Neural cell (in vitro differentiated cells): ENCODE results near the gene PIK3AP1. TPM values are rescaled to one million over a fixed set of nuclear protein-coding genes. Genes with fewer than 3 reads are reported as not detected.

Experiments
- H2AFZ ChIP-seq: fragments of 200-600, 300-800 bp; sonication (generic), shearing (Covaris generic); 2 replicates; pipeline ENCODE4 v1.6.0; 2014; ENCODE audit warnings: low read depth, mild to moderate bottlenecking, antibody characterized with exemption, low read length, moderate library complexity
- H3F3A ChIP-seq: fragments of 200-600 bp; shearing (Covaris generic); 2 replicates; pipeline ENCODE4 v1.6.1; 2016; ENCODE audit warnings: mild to moderate bottlenecking, moderate library complexity, mixed read lengths, antibody characterized with exemption, low read length; ENCODE audit not compliant: insufficient read depth, poor library complexity, severe bottlenecking
- H3K27ac ChIP-seq: fragments of 200-600, 300-800 bp; sonication (generic), shearing (Covaris generic); 2 replicates; pipeline ENCODE4 v1.5.1; 2014; ENCODE audit warnings: mild to moderate bottlenecking, low read length, moderate library complexity
- H3K27me3 ChIP-seq: fragments of 300-800, 200-600 bp; sonication (generic), shearing (Covaris generic); 2 replicates; pipeline ENCODE4 v1.6.0; 2014; ENCODE audit warnings: mild to moderate bottlenecking, low read depth, low read length, moderate library complexity; ENCODE audit not compliant: insufficient read depth
- H3K36me3 ChIP-seq: fragments of 300-800, 200-600 bp; sonication (generic), shearing (Covaris generic); 2 replicates; pipeline ENCODE4 v1.5.1; 2014; ENCODE audit warnings: mild to moderate bottlenecking, antibody characterized with exemption, low read length, moderate library complexity; ENCODE audit not compliant: insufficient read depth
- H3K4me2 ChIP-seq: fragments of 300-800, 200-600 bp; sonication (generic), shearing (Covaris generic); 2 replicates; pipeline ENCODE4 v1.6.0; 2014; ENCODE audit warnings: mild to moderate bottlenecking, low read length
- H3K4me3 ChIP-seq: fragments of 300-800, 200-600 bp; sonication (generic), shearing (Covaris generic); 2 replicates; pipeline ENCODE4 v1.5.1; 2014; ENCODE audit warnings: mild to moderate bottlenecking, low read length, moderate library complexity
- H3K79me2 ChIP-seq: fragments of 200-600 bp; shearing (Covaris generic); replicated peaks from 2 replicates; pipeline ENCODE4 v1.6.0; 2014; ENCODE audit warnings: mild to moderate bottlenecking, low read length, moderate library complexity; ENCODE audit not compliant: insufficient read depth
- H3K9ac ChIP-seq: fragments of 300-800, 200-600 bp; sonication (generic), shearing (Covaris generic); 2 replicates; pipeline ENCODE4 v1.6.1; 2016; ENCODE audit warnings: mild to moderate bottlenecking, low read length, mixed read lengths
- H3K9me2 ChIP-seq: fragments of 200-600 bp; shearing (Covaris generic); 2 replicates; pipeline ENCODE4 v1.6.1; 2016; ENCODE audit warnings: mild to moderate bottlenecking, low read length, mixed read lengths; ENCODE audit not compliant: insufficient read depth
- H3K9me3 ChIP-seq: fragments of 200-600, 300-800 bp; sonication (generic), shearing (Covaris generic); 2 replicates; pipeline ENCODE4 v1.6.1; 2016; ENCODE audit warnings: mild to moderate bottlenecking, mixed run types, low read length, moderate library complexity, mixed read lengths
- H4K20me1 ChIP-seq: fragments of 200-600 bp; shearing (Covaris generic); 2 replicates; pipeline ENCODE4 v1.6.1; 2016; ENCODE audit warnings: mild to moderate bottlenecking, mixed run types; ENCODE audit not compliant: insufficient read depth
- EP300 ChIP-seq: fragments of 450-650 bp; conservative IDR thresholded peaks from 2 replicates; pipeline ENCODE4 v1.6.1; 2014; ENCODE audit warnings: antibody characterized with exemption, mild to moderate bottlenecking, moderate library complexity; ENCODE audit not compliant: poor library complexity, severe bottlenecking
- EZH2 ChIP-seq: fragments of 200-600, 300-800 bp; shearing (Covaris generic), sonication (generic); IDR thresholded peaks from 2 replicates; pipeline ENCODE4 v1.6.1; 2014; ENCODE audit warnings: antibody characterized with exemption, low read length, borderline replicate concordance, mild to moderate bottlenecking; ENCODE audit not compliant: insufficient read depth, poor library complexity, severe bottlenecking
- MXI1 ChIP-seq: fragments of 450-650 bp; conservative IDR thresholded peaks from 2 replicates; pipeline ENCODE4 v1.6.1; 2014; ENCODE audit warnings: antibody characterized with exemption, mild to moderate bottlenecking; ENCODE audit not compliant: poor library complexity, severe bottlenecking
- POLR2AphosphoS5 ChIP-seq: IDR thresholded peaks from 2 replicates; pipeline ENCODE4 v1.6.1; 2012
- RAD21 ChIP-seq: fragments of 450-650 bp; conservative IDR thresholded peaks from 2 replicates; pipeline ENCODE4 v1.6.1; 2014; ENCODE audit warnings: antibody characterized with exemption, mild to moderate bottlenecking, moderate library complexity
- SMC3 ChIP-seq: fragments of 450-650 bp; conservative IDR thresholded peaks from 2 replicates; pipeline ENCODE4 v1.6.1; 2014; ENCODE audit warnings: antibody characterized with exemption, mild to moderate bottlenecking, moderate library complexity; ENCODE audit not compliant: poor library complexity
- TAF1 ChIP-seq: IDR thresholded peaks from 2 replicates; pipeline ENCODE4 v1.6.1; 2012; ENCODE audit warnings: low read depth
- polyA plus RNA-seq: library from polyadenylated mRNA; depleted of rRNA; stranded (reverse); fragments of >200 nt; gene quantifications from 2 replicates; pipeline ENCODE4 v1.2.3, GENCODE V29; 2014
- TF ChIP-seq, protein P1 (sequence below): IDR thresholded peaks from 2 replicates; pipeline ENCODE4 v1.6.1; 2012; ENCODE audit warnings: borderline replicate concordance
- TF ChIP-seq, protein P2 (sequence below): fragments of 450-650 bp; IDR thresholded peaks from 2 replicates; pipeline ENCODE4 v1.5.1; 2014; ENCODE audit warnings: antibody characterized with exemption, mild to moderate bottlenecking, moderate library complexity; ENCODE audit not compliant: poor library complexity, severe bottlenecking

PIK3AP1 gene
- polyA plus RNA-seq, 1 donor from 2014 or later: 0.05 TPM

DNA sequence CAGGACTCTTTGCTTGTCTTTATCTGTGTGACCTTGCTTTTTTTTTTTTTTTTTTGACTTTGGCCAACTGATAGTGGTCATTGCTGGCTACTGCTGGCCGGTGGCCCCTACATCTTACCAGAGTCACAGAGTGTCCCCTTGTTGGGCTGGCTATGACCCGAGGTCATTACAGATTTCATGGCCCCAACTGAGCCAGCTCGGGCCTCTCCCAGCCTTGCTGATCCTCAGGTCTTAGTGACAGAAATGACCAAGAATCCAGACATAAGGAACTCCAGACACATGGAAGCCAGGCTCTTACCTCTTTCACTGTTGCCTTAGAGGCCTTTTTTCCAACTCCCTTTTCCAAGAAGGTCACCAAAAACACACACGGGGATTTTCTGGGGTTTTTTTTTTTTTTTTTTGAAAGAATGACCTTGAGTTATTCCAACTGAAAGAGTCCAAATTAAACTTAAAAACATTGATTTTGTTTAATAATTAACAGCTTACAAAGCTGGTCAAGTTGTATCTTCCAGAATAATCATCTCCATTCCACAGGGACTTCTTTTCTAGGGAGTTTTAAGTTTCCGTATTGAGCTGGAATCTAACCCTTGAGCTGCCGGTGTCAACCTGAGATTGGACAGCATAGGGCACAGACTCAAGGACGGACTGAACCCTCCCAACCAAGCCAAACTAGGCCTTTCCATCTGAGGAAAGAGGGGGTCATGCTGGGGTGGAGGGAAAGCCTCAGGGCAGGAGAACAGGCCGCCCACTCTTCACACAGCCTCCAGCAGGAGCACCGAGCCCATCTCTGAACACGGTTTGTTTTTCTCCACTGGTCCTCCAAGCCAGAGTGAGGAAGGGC, 43.8 kb downstream of the PIK3AP1 start:
- no peaks in the 10 kb centered on the region for H3K27me3 ChIP-seq
- no peak overlapping the region for H2AFZ ChIP-seq
- H3K9me2 ChIP-seq: no peaks in the 10 kb centered on the region
- H4K20me1 ChIP-seq: no peaks in the 10 kb centered on the region
- H3K4me2 ChIP-seq: no peak overlapping the region
- no peak overlapping the region for H3K27ac ChIP-seq
- H3F3A ChIP-seq: no peaks in the 10 kb centered on the region
- no peak for TF ChIP-seq POLR2AphosphoS5
- no peak for TF ChIP-seq MXI1
- TF ChIP-seq SMC3: no peak
- TF ChIP-seq, protein P1, sequence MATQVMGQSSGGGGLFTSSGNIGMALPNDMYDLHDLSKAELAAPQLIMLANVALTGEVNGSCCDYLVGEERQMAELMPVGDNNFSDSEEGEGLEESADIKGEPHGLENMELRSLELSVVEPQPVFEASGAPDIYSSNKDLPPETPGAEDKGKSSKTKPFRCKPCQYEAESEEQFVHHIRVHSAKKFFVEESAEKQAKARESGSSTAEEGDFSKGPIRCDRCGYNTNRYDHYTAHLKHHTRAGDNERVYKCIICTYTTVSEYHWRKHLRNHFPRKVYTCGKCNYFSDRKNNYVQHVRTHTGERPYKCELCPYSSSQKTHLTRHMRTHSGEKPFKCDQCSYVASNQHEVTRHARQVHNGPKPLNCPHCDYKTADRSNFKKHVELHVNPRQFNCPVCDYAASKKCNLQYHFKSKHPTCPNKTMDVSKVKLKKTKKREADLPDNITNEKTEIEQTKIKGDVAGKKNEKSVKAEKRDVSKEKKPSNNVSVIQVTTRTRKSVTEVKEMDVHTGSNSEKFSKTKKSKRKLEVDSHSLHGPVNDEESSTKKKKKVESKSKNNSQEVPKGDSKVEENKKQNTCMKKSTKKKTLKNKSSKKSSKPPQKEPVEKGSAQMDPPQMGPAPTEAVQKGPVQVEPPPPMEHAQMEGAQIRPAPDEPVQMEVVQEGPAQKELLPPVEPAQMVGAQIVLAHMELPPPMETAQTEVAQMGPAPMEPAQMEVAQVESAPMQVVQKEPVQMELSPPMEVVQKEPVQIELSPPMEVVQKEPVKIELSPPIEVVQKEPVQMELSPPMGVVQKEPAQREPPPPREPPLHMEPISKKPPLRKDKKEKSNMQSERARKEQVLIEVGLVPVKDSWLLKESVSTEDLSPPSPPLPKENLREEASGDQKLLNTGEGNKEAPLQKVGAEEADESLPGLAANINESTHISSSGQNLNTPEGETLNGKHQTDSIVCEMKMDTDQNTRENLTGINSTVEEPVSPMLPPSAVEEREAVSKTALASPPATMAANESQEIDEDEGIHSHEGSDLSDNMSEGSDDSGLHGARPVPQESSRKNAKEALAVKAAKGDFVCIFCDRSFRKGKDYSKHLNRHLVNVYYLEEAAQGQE: no peak
- no peak for TF ChIP-seq TAF1
- TF ChIP-seq, protein P2, sequence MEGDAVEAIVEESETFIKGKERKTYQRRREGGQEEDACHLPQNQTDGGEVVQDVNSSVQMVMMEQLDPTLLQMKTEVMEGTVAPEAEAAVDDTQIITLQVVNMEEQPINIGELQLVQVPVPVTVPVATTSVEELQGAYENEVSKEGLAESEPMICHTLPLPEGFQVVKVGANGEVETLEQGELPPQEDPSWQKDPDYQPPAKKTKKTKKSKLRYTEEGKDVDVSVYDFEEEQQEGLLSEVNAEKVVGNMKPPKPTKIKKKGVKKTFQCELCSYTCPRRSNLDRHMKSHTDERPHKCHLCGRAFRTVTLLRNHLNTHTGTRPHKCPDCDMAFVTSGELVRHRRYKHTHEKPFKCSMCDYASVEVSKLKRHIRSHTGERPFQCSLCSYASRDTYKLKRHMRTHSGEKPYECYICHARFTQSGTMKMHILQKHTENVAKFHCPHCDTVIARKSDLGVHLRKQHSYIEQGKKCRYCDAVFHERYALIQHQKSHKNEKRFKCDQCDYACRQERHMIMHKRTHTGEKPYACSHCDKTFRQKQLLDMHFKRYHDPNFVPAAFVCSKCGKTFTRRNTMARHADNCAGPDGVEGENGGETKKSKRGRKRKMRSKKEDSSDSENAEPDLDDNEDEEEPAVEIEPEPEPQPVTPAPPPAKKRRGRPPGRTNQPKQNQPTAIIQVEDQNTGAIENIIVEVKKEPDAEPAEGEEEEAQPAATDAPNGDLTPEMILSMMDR: no peak
- no peak for TF ChIP-seq RAD21
- TF ChIP-seq EZH2: no peak
- no peak for TF ChIP-seq EP300
- H3K9ac ChIP-seq: no peak overlapping the region
- H3K36me3 ChIP-seq: no peaks in the 10 kb centered on the region
- H3K4me3 ChIP-seq: no peak overlapping the region
- H3K79me2 ChIP-seq: no peaks in the 10 kb centered on the region
- H3K9me3 ChIP-seq: no peaks in the 10 kb centered on the region

DNA sequence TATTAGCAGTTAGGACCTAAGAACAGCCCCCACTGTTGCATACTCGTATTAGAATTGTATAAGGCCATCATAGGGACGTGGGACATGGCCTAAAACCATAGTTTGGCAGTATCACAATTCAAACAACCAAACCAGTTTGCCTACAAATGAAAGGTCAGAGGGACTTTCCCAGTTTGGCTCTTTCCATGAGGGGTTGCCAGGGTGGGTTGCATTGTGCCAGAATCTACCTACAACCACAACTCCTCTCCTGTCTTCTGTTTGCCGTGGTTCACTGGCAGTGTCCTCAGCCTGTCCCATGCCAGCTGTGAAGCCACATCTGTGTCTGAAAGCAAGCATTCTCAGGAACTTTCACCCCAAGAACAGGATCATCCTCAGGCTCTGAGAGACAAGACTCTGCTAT, 44.5 kb downstream of the PIK3AP1 start:
- Histone ChIP-seq H3F3A (no peaks in the 10 kb centered on the region), H3K9ac (no peak overlapping the region), H3K4me3 (no peak overlapping the region), H3K27ac (no peak overlapping the region), H3K27me3 (no peaks in the 10 kb centered on the region), H2AFZ (no peak overlapping the region), H3K79me2 (no peaks in the 10 kb centered on the region), H3K9me3 (no peaks in the 10 kb centered on the region), H4K20me1 (no peaks in the 10 kb centered on the region), H3K9me2 (no peaks in the 10 kb centered on the region), H3K36me3 (no peaks in the 10 kb centered on the region), H3K4me2 (no peak overlapping the region)
- TF ChIP-seq, protein P2: no peak
- TF ChIP-seq EZH2 (no peak), TAF1 (no peak), EP300 (no peak), POLR2AphosphoS5 (no peak), RAD21 (no peak), SMC3 (no peak), MXI1 (no peak)
- TF ChIP-seq, protein P1: no peak
